Spleen (tissue), 11 donors: Measurements from ENCODE around the gene METTL6. TPM values are rescaled to one million over a fixed set of nuclear protein-coding genes. Genes with fewer than 3 reads are reported as not detected.

ENCODE experiments used
- DNase-seq: peaks from one replicate; pipeline ENCODE4 v3.0.0-alpha.2; 2020
- H3K27ac ChIP-seq, 8 donors: fragments of 200-600 bp; sonication (generic) in 7 of 8; 1 replicate in 4 of 8; 2 replicates in 4 of 8; pipeline versions ENCODE4 v1.5.0 to v1.8.0; 2016 to 2021; ENCODE audit warnings: inconsistent platforms in 4 of 8, mild to moderate bottlenecking in 4 of 8, moderate library complexity in 1 of 8
- H3K27me3 ChIP-seq, 7 donors: fragments of 200-600 bp; sonication (generic) in 6 of 7; replicated peaks in 1 of 7; 1 replicate in 4 of 7; 2 replicates in 3 of 7; pipeline versions ENCODE4 v1.5.0 to v1.8.0; 2016 to 2021; ENCODE audit warnings: inconsistent platforms in 3 of 7, mild to moderate bottlenecking in 1 of 7
- H3K36me3 ChIP-seq, 6 donors: fragments of 200-600 bp; sonication (generic) in 5 of 6; 1 replicate in 4 of 6; 2 replicates in 2 of 6; pipeline versions ENCODE4 v1.5.0 to v1.8.0; 2016 to 2021; ENCODE audit warnings: inconsistent platforms in 2 of 6
- H3K4me1 ChIP-seq, 6 donors: fragments of 200-600 bp; sonication (generic) in 5 of 6; 1 replicate in 3 of 6; 2 replicates in 3 of 6; pipeline versions ENCODE4 v1.5.0 to v1.8.0; 2016 to 2021; ENCODE audit warnings: inconsistent platforms in 3 of 6
- H3K4me3 ChIP-seq, 8 donors: fragments of 200-600 bp; sonication (generic) in 7 of 8; 1 replicate in 4 of 8; 2 replicates in 4 of 8; pipeline versions ENCODE4 v1.5.0 to v1.8.0; 2016 to 2021; ENCODE audit warnings: inconsistent platforms in 4 of 8, mild to moderate bottlenecking in 4 of 8, moderate library complexity in 2 of 8
- H3K9me3 ChIP-seq, 8 donors: fragments of 200-600 bp; sonication (generic) in 7 of 8; 1 replicate in 4 of 8; 2 replicates in 4 of 8; pipeline versions ENCODE4 v1.5.0 to v1.8.0; 2016 to 2021; ENCODE audit warnings: inconsistent platforms in 4 of 8
- POLR2A ChIP-seq, 3 donors: fragments of 450-650 bp; IDR thresholded peaks; one replicate each; pipeline ENCODE4 v1.5.1; 2017; ENCODE audit warnings: antibody characterized with exemption in 3 of 3, mild to moderate bottlenecking in 1 of 3
- POLR2AphosphoS5 ChIP-seq, 3 donors: sonication (generic); formaldehyde crosslinking; IDR thresholded peaks; one replicate each; pipeline ENCODE4 v1.5.1; 2017; ENCODE audit warnings: antibody characterized with exemption in 3 of 3
- WGBS, 5 donors: extraction: QIAGEN DNeasy Blood & Tissue Kit in 3 of 5; methylation state at CpG; one replicate each; pipeline versions ENCODE4 v1.1.5 to v1.1.7; 2013 to 2018; 5-methylcytosine and 5-hydroxymethylcytosine counted together
- intact Hi-C: fragments of 100-400 bp; cut with DNase I; formaldehyde crosslinking; loops from one replicate; pipeline ENCODE4 v1.15.0; 2023; ENCODE audit warnings: low total_unique reads
- polyA plus RNA-seq, 3 donors: library from polyadenylated mRNA; stranded (reverse); fragments of 200-250 nt; gene quantifications; one replicate each; pipeline ENCODE4 v1.2.1, GENCODE V29; 2013
- total RNA-seq, 7 donors: library from RNA; depleted of rRNA in 3 of 7; stranded (reverse); fragments of >200 nt in 3 of 7; fragmentation: NEBNext Ultra II Directional in 4 of 7; extraction: Animal tissue kit (Norgen Biotek cat#: 25700) in 4 of 7; gene quantifications; one replicate each; pipeline versions ENCODE4 v1.1.0 to v1.2.1, GENCODE V29; 2016 to 2021
- TF ChIP-seq, protein P1 (sequence below), 11 experiments: fragments of 200-600 bp in 7 of 11; fragments of 450-650 bp in 4 of 11; sonication (generic) in 4 of 11; IDR thresholded peaks in 8 of 11; conservative IDR thresholded peaks in 3 of 11; 1 replicate in 7 of 11; 2 replicates in 4 of 11; pipeline versions ENCODE4 v1.4.0 to v1.8.0; 2016 to 2021; ENCODE audit warnings: antibody characterized with exemption in 11 of 11, inconsistent platforms in 4 of 11, mild to moderate bottlenecking in 1 of 11
- donor health status: healthy with polysubstance abuse.
- donor health status: DM: no; HTN: no; CAD: no; lungs with moderate emphysema.
- donor health status: DM: no; HTN: no; CAD: no.
- donor health status: Bipolar disorder and iron deficiency.
- donor health status: healthy.
- donor health status: DM: no; HTN: no; CAD: no.
- donor health status: DM: yes; HTN: yes; CAD: no.

METTL6 gene
- total and polyA plus RNA-seq, 10 donors, result 6.4 to 18.8 (median 14.2) TPM

DNA sequence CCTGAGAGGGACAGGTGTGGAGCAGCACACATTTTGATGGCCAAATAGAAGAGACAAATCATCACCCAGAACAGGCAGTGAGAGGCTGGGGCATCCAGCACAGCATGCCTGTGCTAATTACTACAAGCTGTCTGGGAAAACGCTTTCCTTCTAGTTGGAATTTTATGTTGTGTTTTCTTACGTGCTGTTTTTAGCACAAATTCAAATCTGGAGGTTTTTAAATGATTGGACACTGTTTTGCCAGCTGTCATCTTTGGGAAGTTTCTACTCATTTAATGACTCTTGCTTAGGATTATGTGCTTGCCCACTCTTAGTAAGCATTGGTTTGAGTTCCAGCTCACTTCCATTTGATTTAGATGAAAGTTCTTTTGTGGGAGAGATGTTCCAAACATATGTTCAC lies 43.5 kb upstream of the METTL6 start:
- H3K27ac ChIP-seq, result no peak overlapping the region
- peaks cover 0 to 3% (median 0%) of the 10 kb centered on the region in 6 donors for H3K4me1 ChIP-seq
- no peak overlapping the region for H3K4me3 ChIP-seq
- TF ChIP-seq, protein P1, sequence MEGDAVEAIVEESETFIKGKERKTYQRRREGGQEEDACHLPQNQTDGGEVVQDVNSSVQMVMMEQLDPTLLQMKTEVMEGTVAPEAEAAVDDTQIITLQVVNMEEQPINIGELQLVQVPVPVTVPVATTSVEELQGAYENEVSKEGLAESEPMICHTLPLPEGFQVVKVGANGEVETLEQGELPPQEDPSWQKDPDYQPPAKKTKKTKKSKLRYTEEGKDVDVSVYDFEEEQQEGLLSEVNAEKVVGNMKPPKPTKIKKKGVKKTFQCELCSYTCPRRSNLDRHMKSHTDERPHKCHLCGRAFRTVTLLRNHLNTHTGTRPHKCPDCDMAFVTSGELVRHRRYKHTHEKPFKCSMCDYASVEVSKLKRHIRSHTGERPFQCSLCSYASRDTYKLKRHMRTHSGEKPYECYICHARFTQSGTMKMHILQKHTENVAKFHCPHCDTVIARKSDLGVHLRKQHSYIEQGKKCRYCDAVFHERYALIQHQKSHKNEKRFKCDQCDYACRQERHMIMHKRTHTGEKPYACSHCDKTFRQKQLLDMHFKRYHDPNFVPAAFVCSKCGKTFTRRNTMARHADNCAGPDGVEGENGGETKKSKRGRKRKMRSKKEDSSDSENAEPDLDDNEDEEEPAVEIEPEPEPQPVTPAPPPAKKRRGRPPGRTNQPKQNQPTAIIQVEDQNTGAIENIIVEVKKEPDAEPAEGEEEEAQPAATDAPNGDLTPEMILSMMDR (IDR thresholded peaks at IDR 0.05 in 8 of 11, conservative IDR thresholded peaks at IDR 0.05 in 3 of 11), result no peak
- H3K27me3 ChIP-seq, result no peaks in the 10 kb centered on the region
- no peaks in the 10 kb centered on the region for H3K36me3 ChIP-seq
- DNase-seq, result no peak
- intact Hi-C loops, result no loop called here
- WGBS, 5 donors, result 88 to 96% (median 94%) methylated on average over 2 of the region's 2 CpGs
- no peaks in the 10 kb centered on the region for H3K9me3 ChIP-seq

DNA sequence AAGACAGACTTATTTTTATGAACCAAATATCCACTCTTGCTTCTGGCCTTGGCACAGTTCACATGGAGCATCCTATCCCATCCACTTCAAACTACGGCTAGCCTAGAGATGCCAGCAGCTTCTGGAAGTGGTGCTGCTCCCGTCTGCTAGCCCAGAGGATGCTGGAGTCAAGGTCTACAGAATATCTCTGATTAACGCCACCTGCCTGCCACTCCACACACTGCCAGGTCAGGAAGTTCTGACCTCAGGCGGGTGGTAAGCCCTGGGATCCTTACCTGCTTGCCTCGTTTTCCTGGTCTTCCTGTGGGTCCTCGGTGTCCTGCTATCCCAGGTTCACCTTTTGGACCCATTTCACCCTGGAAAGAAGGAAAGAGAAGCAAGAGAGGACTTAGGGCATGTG lies 42.9 kb upstream of the METTL6 start:
- Histone ChIP-seq H3K27ac (no peak overlapping the region), H3K4me1 (peaks cover 0 to 3% (median 0%) of the 10 kb centered on the region in 6 donors), H3K4me3 (no peak overlapping the region), H3K36me3 (no peaks in the 10 kb centered on the region), H3K27me3 (no peaks in the 10 kb centered on the region), H3K9me3 (no peaks in the 10 kb centered on the region)
- intact Hi-C loops, result no loop called here
- TF ChIP-seq, protein P1 (IDR thresholded peaks at IDR 0.05 in 8 of 11, conservative IDR thresholded peaks at IDR 0.05 in 3 of 11), result no peak
- TF ChIP-seq POLR2A (IDR thresholded peaks at IDR 0.05) (no peak), POLR2AphosphoS5 (IDR thresholded peaks at IDR 0.05) (no peak)
- no peak for DNase-seq
- WGBS, 5 donors, result 68 to 81% (median 73%) methylated on average over 6 of the region's 6 CpGs

DNA sequence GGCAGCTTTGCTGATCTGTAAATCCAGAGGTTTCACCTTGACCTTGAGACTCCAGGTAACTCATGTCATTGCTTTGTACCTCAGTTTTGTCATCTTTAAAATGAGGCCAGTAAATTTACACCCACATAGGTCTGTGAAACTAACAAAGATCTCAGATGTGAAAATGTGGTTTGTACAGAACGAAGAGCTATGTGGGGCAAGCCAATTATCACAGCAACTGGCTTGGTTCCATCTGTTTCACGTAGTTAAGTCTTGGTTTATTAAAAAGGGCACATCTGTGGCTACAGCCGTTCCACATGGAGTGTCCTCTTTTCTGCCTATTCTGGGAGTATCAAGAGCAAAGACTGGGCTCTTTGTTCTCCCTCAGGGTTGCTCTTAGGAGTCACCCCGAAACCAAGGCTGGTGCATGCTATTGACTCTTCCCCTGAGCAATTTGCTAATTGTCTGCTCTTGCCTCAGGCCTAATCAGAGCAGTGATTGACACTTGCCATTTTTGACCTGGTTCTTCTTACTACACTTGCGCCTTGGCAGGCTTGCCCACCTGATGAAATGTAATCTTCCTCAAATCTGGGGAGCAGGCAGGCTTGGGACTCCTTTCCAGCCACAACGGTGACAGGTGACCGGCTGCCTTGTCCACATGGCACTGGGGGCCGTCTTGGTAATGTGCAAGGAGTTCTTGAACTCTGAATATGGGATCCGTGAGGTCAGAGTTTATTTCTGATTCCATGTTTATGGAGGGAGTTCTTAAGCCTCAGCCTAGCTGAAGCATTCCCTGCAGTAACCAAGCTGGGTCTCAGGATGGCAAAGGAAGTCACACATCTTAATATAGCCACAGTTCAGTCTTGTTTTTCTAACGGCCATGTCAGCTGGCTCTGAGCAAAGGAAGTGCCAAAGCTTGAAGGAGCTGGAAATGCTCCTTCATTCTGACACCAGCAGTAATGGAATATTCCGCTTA lies 40.2 kb upstream of the METTL6 start:
- no peak for DNase-seq
- Histone ChIP-seq H3K27ac (peak overlapping the region in 7 of 8 donors; percentile 11 to 84 (median 63)), H3K36me3 (no peaks in the 10 kb centered on the region), H3K4me3 (no peak overlapping the region), H3K9me3 (no peaks in the 10 kb centered on the region), H3K27me3 (no peaks in the 10 kb centered on the region), H3K4me1 (peaks cover 0 to 3% (median 0%) of the 10 kb centered on the region in 6 donors)
- no peak for TF ChIP-seq POLR2A (IDR thresholded peaks at IDR 0.05)
- TF ChIP-seq POLR2AphosphoS5 (IDR thresholded peaks at IDR 0.05), result no peak
- TF ChIP-seq, protein P1 (IDR thresholded peaks at IDR 0.05 in 8 of 11, conservative IDR thresholded peaks at IDR 0.05 in 3 of 11), result no peak
- intact Hi-C loops, result no loop called here
- 76 to 80% (median 78%) methylated on average over 11 of the region's 11 CpGs for WGBS, 5 donors

DNA sequence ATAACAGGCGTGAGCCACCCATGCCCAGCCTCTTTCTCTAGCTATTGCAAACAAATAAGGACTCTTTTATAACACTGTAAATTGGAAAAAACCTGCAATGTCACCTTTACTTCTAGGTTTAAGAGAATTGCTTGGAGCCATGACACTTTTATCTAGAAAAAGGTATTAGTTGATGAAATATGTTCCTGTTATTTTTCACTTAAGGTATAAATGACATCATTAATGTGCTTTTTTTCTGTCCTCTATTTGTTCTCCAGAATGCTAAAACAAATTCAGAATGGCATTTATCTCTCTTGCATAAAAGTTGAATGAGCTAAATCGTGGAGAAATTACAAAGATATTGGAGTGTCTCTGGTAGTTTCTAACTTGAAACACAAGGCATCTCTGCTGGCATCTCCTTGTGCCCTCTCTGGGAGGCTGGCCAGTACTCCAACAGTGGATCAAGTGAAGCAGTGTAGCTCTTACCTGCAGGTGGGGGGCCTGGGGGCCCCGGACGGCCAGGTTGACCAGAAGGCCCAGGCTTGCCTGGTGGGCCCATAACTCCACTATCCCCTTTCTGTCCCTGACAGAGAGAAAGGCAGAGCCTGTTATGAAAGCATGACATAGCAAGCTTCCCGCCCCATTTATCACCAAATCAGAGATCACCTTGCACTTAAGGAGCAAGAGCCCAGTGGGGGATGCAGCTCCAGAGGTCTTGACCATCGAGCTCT lies 38.7 kb upstream of the METTL6 start:
- no peaks in the 10 kb centered on the region for H3K36me3 ChIP-seq
- H3K27me3 ChIP-seq, result no peaks in the 10 kb centered on the region
- H3K27ac ChIP-seq, result peak overlapping the region in 2 of 8 donors; percentile 51 to 84
- TF ChIP-seq POLR2AphosphoS5 (IDR thresholded peaks at IDR 0.05) (no peak), POLR2A (IDR thresholded peaks at IDR 0.05) (no peak)
- TF ChIP-seq, protein P1 (IDR thresholded peaks at IDR 0.05 in 8 of 11, conservative IDR thresholded peaks at IDR 0.05 in 3 of 11), result no peak
- 95 to 99% (median 96%) methylated on average over 6 of the region's 6 CpGs for WGBS, 5 donors
- H3K4me1 ChIP-seq, result peaks cover 0 to 9% (median 5%) of the 10 kb centered on the region in 6 donors
- DNase-seq, result no peak
- H3K9me3 ChIP-seq, result no peaks in the 10 kb centered on the region
- H3K4me3 ChIP-seq, result no peak overlapping the region
- intact Hi-C loops, result no loop called here
